ENCODE results near the gene SAP25. TPM values are rescaled to one million over a fixed set of nuclear protein-coding genes. Genes with fewer than 3 reads are reported as not detected.

SAP25 gene
- total RNA-seq, 1 experiment from 2014 or later: 4.4 TPM

GRCh38 chr7:100580466-100581283 is 7.0 kb upstream of the SAP25 start:
- no peak overlapping the region for H3K4me3 ChIP-seq (replicated peaks in 1 of 2; ENCODE audit: low read depth in 1 of 2, low read length in 2 of 2)
- POLR2A ChIA-PET: no interaction called here
- RAD21 ChIA-PET (ENCODE audit: low non-redundant PET in 1 of 2, low total read pairs in 2 of 2, uncharacterized antibody in 2 of 2, unreplicated experiment in 2 of 2): no interaction called here
- H3K4me1 ChIP-seq (ENCODE audit: control insufficient read depth in 1 of 2, insufficient read depth in 2 of 2, low read length in 2 of 2): peaks cover 2 to 18% of the 10 kb centered on the region in 2 experiments; a peak in 2 of 4 replicates
- no TSS peak for BruUV-seq (replicated peaks)
- no peaks in the 10 kb centered on the region for H3K9me2 ChIP-seq (ENCODE audit: insufficient read depth)
- ATAC-seq (no peak), DNase-seq (ENCODE audit: low read depth, low spot score) (no peak)
- H3K4me2 ChIP-seq (ENCODE audit: low read length): no peak overlapping the region
- H3K27ac ChIP-seq (ENCODE audit: low read depth, low read length): no peak overlapping the region
- peaks cover 11% of the 10 kb centered on the region; the same call in 1 of the 2 replicates for H3K79me2 ChIP-seq (ENCODE audit: insufficient read depth, low read length)
- H3K9me3 ChIP-seq (ENCODE audit: control insufficient read depth in 1 of 2, insufficient read depth in 1 of 2, low read depth in 1 of 2, low read length in 2 of 2): no peaks in the 10 kb centered on the region
- peaks cover 8 to 9% of the 10 kb centered on the region in 2 experiments; a peak in 3 of 4 replicates for H3K36me3 ChIP-seq (ENCODE audit: control insufficient read depth in 1 of 2, insufficient read depth in 2 of 2, low read length in 2 of 2)
- H4K20me1 ChIP-seq (ENCODE audit: insufficient read depth): no peaks in the 10 kb centered on the region
- intact Hi-C loops (cut with micrococcal nuclease): no loop called here
- no peaks in the 10 kb centered on the region for H3K27me3 ChIP-seq (ENCODE audit: insufficient read depth, low read length)
- H3K9ac ChIP-seq (ENCODE audit: low read length): no peak overlapping the region
- no peak for TF ChIP-seq FOSL1 (IDR thresholded peaks at IDR 0.05; ENCODE audit: low read depth)
- TF ChIP-seq EZH2phosphoT487 (IDR thresholded peaks at IDR 0.05; ENCODE audit: borderline replicate concordance): no peak
- TF ChIP-seq REST (IDR thresholded peaks at IDR 0.05; ENCODE audit: low read depth): no peak
- TF ChIP-seq, protein P1, sequence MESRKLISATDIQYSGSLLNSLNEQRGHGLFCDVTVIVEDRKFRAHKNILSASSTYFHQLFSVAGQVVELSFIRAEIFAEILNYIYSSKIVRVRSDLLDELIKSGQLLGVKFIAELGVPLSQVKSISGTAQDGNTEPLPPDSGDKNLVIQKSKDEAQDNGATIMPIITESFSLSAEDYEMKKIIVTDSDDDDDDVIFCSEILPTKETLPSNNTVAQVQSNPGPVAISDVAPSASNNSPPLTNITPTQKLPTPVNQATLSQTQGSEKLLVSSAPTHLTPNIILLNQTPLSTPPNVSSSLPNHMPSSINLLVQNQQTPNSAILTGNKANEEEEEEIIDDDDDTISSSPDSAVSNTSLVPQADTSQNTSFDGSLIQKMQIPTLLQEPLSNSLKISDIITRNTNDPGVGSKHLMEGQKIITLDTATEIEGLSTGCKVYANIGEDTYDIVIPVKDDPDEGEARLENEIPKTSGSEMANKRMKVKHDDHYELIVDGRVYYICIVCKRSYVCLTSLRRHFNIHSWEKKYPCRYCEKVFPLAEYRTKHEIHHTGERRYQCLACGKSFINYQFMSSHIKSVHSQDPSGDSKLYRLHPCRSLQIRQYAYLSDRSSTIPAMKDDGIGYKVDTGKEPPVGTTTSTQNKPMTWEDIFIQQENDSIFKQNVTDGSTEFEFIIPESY (IDR thresholded peaks at IDR 0.05; ENCODE audit: extremely low read depth, insufficient replicate concordance, low read length): no peak
- TF ChIP-seq SP1 (IDR thresholded peaks at IDR 0.05; ENCODE audit: low read depth): no peak
- TF ChIP-seq YY1 (IDR thresholded peaks at IDR 0.05; ENCODE audit: extremely low read depth, insufficient replicate concordance, low read depth, low read length): no peak
- TF ChIP-seq ZFX (IDR thresholded peaks at IDR 0.05): no peak
- TF ChIP-seq ZNF274 (IDR thresholded peaks at IDR 0.05; ENCODE audit: low read depth, low read length): no peak
- TF ChIP-seq RAD21 (IDR thresholded peaks at IDR 0.05; ENCODE audit: low read depth): no peak
- no peak for TF ChIP-seq MAX (IDR thresholded peaks at IDR 0.05)
- CTCF ChIA-PET: no interaction called here
- no peak overlapping the region for H2AFZ ChIP-seq (ENCODE audit: low read depth, low read length, poor library complexity, severe bottlenecking)

All from HCT116 (cell line).